NCI-H2029 (cell line): ENCODE measurements around the gene MYO1C.

Experiments used
- DNase-seq: peaks from one replicate; lab custom pipeline; 2025; lab: John Stamatoyannopoulos, UW

MYO1C gene

GRCh38 chr17:1485423-1486376 lies 6.8 kb downstream of the MYO1C start:
- DNase-seq = no peak

GRCh38 chr17:1484676-1485422 lies 7.6 kb downstream of the MYO1C start:
- DNase-seq = peak; percentile 34

GRCh38 chr17:1484060-1484535 lies 8.4 kb downstream of the MYO1C start:
- no peak for DNase-seq

- no peak for DNase-seq
Measured at GRCh38 chr17:1482680-1483079, 9.8 kb downstream of the MYO1C start.

GRCh38 chr17:1481736-1482135 lies 10.8 kb downstream of the MYO1C start:
- DNase-seq = no peak

- DNase-seq = no peak
Measured at GRCh38 chr17:1480747-1481465, 11.6 kb downstream of the MYO1C start.

- no peak for DNase-seq
Measured at GRCh38 chr17:1478418-1478817, 14.1 kb downstream of the MYO1C start.

GRCh38 chr17:1475321-1475854 lies 17.1 kb downstream of the MYO1C start:
- DNase-seq = no peak

GRCh38 chr17:1474402-1475189 lies 17.9 kb downstream of the MYO1C start:
- DNase-seq = no peak

GRCh38 chr17:1473841-1474240 lies 18.6 kb downstream of the MYO1C start:
- no peak for DNase-seq

GRCh38 chr17:1473170-1473569 lies 19.3 kb downstream of the MYO1C start:
- DNase-seq = no peak

GRCh38 chr17:1471911-1472821 lies 20.3 kb downstream of the MYO1C start:
- DNase-seq = no peak

- DNase-seq = no peak
Measured at GRCh38 chr17:1471490-1471889, 21.0 kb downstream of the MYO1C start.

GRCh38 chr17:1470755-1471462 lies 21.6 kb downstream of the MYO1C start:
- DNase-seq = no peak

GRCh38 chr17:1470071-1470754 lies 22.3 kb downstream of the MYO1C start:
- no peak for DNase-seq

- no peak for DNase-seq
Measured at GRCh38 chr17:1469231-1469852, 23.1 kb downstream of the MYO1C start.

GRCh38 chr17:1467898-1468492 lies 24.5 kb downstream of the MYO1C start:
- DNase-seq = no peak

- no peak for DNase-seq
Measured at GRCh38 chr17:1467258-1467657, 25.2 kb downstream of the MYO1C start.
